Right ventricle myocardium inferior (tissue), 1 donor: ENCODE measurements around the gene NES. TPM values are rescaled to one million over a fixed set of nuclear protein-coding genes. Genes with fewer than 3 reads are reported as not detected.

ENCODE experiments used
- ATAC-seq: fragments of 200-7000 bp; cut with Tn5 transposase; one replicate; pipeline ENCODE4 v1.9.1; 2020; ENCODE audit warnings: mild to moderate bottlenecking, moderate library complexity
- DNase-seq: peaks from one replicate; pipeline ENCODE4 v3.0.0; 2021; ENCODE audit errors: missing footprints
- intact Hi-C: fragments of 100-400 bp; cut with DNase I; formaldehyde crosslinking; loops from one replicate; pipeline ENCODE4 v1.11.0; 2022
- total RNA-seq: library from RNA; stranded (reverse); fragmentation: NEBNext Ultra II Directional; extraction: Animal tissue kit (Norgen Biotek cat#: 25700); gene quantifications from one replicate; pipeline ENCODE4 v1.2.1, GENCODE V29; 2021
- donor health status: DM: no; HTN: yes; CAD: no; lungs with severe emphysema.

NES gene
- total RNA-seq, 1 donor from 2014 or later, result 131 TPM

DNA sequence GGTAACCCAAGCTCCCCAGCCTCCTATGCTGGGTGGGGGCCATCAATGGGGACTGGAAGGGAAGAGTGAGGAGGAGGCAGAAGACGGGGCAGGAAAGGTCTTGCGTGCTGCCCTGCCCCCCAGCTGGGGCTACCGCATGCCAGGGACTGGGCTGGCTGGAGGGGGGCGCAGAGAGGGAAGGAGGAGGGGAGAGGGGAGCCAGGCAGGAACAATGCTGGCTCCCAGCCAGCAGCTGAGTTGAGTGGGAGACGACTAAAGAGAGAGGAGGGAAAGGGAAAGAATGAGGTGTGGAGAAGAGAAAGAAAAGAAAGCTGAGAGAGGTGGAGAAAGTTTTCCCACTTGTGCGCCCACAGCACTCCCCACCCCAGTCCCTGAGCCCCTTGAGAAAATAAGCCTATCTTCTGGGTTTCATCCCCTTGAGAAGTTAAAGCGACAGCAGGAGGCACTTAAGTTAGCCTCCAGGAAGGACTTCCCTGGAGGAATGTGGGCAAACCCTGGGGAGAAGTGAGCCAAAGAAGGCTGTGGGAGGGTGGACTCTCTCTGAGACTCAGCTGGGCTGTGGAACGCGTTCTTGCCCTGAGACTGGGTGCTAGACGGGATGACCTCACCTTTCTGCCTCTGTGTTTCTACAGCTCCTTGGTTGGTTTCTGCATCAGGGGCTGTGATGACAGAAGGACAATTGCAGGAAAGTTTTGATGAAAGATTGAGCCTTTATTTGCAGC is 12.9 kb upstream of the NES start:
- ATAC-seq, result no peak

DNA sequence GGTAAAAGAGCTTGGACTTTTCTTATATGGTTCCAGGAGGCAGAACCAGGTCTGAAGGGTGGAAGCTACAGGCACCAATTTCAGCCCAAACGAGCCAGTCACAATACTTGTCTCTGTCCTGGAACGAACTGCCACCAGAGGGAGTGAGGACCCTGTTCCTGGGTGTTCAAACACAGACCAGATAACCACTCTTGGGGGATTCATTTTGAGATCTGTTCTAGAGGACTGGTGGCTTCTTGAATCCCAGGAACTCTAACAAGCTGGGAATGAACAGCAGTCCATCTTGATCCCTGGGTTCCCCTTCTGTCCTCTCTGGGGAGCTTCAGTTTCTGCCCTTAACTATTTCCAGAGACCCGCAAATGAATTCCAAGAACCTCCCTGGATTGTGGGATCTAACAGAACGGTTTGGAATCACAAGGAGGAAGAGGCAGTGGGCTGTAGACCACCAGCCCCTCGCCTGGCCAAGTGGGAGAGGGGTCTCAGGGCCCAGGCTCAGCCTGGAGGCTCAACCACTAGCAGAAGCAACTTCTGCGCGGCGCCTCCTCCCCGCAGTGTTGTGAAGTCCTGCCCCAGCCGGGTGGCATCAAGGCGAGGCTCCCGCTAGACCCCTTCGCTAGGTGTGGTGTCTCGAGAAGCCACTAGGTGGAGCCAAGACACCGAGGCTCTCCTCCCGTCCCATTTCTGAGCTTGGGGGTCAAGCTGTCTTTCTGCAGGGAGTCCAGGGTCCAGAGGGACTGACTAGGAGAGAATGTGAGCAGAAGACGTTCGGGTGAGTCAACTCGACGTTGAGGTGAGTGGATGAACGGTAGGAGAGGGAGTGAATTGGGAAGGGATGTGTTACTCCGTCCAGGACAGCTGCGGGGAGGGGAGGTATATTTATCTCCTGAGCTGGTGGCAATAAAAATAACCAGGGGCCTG is 12.1 kb upstream of the NES start:
- DNase-seq (peak; percentile 79), ATAC-seq (peak; percentile 87)
- intact Hi-C loops, result loop anchor here (1.0 to 5.0 kb wide), 2 partner anchors 36 to 203 kb away; partner anchors contain the start of gene PEAR1

More for the DNA sequence above, 12.9 kb upstream of the NES start:
- peak; percentile 15 for DNase-seq
- intact Hi-C loops, result loop anchor here (1.0 to 5.0 kb wide), 2 partner anchors 35 to 202 kb away; partner anchors contain the start of gene PEAR1

DNA sequence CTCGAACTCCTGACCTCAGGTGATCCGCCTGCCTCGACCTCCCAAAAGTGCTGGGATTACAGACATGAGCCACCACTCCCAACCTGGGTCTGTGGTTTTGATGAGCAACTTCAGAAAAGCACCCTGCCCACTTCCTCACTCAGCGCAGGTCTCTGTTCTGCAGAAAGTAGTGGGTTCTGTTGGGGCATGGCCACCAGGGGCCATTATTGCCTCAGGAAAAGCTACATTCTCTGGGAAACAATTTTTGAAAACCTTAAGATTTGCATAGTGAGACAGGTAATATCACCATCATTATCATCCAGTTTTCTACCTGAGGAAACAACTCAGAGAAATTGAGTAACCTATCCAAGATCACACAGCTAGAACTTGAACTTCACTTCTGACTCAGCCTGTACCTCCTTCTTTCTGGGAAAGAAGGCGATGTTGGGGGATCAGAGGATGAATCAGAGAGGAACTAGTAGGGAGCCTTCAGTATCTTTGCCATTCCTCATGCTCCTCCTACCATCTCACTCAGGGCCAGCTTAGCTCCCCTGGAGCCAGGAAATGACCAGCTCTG is 7.1 kb upstream of the NES start:
- intact Hi-C loops, result no loop called here
- ATAC-seq, result no peak
- DNase-seq, result no peak

DNA sequence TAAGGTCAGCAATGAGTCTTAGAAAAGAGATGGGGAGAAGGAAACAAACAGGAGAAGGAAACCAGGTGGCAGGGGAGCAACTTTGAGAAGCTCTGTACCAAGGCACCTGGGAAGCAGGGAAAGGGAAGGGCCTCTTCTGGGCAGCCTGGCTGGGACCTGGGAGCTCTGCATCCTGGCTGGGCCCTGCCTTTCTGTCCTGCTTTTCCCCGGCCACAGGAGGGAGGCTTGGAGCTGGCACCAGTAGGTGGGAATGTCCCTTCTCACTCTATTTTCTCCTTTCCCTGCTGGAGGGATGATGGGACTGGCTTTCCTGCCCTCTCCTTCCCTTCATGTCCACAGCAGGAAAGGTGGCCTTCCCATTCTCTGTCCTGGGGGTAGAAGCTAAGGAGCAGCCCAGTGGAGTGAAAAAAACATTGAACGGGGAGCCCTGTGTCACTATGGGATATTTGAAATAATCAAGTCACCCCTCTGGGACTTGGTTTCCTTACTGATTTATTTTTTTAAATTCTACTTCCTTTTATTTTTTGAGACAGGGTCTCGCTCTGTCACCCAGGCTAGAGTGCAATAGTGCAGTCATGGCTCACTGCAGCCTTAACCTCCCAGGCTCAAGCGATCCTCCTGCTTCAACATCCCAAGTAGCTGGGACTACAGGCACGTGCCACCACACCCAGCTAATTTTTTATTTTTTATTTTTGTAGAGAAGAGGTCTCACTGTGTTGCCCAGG is 5.1 kb upstream of the NES start:
- DNase-seq (peak; percentile 9), ATAC-seq (no peak)
- intact Hi-C loops, result no loop called here

DNA sequence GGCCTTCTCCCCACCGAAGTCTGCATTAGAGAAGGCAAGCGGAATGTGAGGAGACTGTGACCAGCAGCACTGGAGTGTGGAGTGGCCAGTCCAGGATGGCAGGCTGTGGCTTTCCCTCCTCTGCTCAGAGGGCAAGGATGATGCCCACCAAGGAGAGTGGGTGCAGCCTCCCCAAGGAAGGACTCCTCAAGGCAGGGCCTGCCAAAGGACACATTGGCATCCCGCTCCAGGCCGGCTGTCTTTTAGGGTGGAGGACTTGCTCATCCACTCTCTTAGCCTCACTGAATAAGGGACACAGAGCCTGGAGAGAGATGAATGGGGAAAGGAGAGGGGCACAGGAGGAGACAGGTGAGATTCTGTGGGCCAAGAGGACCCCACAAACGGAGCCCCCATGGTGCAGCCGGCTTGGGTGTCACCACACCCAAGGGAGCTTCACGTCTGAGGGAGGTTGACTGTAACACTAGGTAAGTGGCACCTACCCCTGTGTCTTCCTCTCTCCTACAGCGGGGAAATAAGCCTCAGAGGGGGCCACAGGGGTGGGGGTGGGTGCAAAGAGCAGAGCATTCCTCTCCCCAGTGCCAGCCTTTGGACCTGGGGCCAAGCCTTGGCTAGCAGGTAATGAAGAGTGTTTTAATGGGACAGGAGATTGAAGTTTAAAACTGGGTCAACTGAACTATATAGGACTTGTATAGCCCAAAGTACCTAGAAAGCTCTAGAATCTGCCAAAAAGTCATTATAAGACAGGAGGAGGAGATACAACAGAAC is 4.2 kb upstream of the NES start:
- intact Hi-C loops, result no loop called here
- ATAC-seq (no peak), DNase-seq (peak; percentile 51)

DNA sequence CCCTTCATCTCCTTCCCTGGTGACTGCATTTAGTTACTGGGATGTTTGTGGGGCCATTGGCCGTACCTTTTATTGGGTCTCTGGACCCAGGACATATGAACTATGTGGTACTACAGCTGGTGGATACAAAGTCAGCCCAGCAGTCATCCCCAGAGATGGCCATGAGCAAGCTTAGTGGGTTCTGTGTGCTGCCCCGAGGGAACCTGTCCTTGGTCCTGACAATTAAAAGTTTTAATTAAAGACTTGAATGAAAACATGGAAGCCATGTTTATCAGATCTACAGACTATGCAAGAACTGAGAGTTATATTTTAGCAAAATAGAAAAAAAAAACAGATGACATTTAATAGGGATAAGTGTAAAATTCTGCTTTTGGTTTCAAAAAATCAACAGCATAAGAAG is 2.8 kb upstream of the NES start:
- DNase-seq, result no peak
- no peak for ATAC-seq
- intact Hi-C loops, result no loop called here

DNA sequence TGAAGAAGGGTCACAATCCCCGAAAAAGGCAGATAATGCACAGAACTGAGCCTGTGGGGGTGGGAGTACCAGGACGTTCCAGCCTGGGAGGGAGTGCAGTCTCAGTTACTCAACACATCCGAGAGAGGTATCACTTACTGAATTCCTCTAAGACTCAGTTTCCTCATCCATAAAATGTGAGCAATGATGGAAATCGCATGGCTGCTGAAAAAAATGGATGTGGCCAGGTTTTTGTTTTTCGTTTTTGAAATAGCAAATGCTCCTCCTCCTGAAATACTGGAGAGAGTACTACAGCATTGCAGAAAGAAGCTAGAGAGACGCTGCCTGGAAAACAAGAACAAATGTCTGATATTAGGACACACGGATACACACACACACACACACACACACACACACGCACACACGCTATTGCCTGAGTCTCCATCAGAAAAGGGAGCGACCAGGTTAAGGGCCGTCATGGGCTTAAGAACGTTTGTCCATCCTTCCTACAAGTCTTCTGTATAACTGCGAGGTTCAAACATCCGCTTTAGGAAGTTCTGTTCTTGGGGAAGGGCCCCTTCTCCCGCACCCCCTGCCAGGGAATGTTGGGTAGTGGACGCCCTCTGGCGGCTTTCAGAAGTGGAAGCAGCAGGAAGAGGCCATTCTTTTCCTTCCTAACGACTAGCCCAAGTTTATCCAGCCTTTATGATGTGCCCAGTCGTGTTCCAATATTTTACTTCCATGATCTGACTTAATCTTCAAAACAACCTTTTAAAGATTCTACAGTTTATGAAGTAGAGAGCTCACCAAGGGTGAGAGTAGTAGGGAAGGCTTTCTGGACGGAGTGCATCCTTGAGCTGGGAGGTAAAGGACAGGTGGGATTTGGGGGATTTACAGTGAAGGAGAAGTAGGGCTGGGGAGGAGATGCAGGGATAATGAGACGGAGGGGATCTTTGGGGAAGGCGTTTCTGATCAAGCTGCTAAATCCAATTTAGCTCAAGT is 699 bp upstream of the NES start:
- ATAC-seq (peak; percentile 74), DNase-seq (peak; percentile 87)
- intact Hi-C loops, result loop anchor here (1.0 to 2.0 kb wide), 2 partner anchors 18 to 51 kb away; no protein-coding TSS in a partner anchor

DNA sequence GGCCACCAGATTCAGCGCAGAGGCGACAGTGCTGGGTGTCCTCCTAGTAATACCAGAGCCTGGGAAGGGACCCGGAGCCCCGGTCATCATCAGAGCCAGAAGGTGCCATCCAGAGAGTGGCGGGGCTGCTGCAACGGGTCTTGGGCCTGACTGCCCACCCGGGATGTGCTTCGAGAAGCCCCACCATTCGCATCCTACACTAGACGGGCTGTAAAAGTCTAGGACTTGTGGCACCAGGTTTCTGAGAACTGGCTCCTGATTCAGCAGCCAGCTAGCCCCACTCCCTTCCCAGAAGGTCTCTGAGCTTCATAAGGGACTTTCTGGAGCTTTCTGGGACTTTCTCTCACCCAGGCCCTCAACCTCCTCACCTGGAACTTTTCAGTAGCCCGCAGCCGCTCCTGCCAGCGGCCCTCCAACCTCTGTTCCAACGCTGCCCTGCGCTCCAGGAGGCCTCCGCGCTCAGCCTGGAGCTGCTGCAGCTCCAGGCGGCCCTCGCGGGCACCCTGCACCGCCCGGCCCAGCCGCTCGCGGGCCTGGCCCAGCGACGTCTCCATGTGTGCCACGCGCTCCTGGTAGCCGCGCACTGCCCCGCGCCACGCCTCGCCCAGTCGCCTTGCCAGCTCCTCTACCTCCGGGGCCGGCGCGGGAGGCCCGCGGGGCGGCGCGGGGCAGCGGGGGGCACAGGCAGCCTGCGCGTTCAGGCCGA is 940 bp downstream of the NES start:
- peak; percentile 69 for DNase-seq
- intact Hi-C loops, result no loop called here
- ATAC-seq, result peak; percentile 18

DNA sequence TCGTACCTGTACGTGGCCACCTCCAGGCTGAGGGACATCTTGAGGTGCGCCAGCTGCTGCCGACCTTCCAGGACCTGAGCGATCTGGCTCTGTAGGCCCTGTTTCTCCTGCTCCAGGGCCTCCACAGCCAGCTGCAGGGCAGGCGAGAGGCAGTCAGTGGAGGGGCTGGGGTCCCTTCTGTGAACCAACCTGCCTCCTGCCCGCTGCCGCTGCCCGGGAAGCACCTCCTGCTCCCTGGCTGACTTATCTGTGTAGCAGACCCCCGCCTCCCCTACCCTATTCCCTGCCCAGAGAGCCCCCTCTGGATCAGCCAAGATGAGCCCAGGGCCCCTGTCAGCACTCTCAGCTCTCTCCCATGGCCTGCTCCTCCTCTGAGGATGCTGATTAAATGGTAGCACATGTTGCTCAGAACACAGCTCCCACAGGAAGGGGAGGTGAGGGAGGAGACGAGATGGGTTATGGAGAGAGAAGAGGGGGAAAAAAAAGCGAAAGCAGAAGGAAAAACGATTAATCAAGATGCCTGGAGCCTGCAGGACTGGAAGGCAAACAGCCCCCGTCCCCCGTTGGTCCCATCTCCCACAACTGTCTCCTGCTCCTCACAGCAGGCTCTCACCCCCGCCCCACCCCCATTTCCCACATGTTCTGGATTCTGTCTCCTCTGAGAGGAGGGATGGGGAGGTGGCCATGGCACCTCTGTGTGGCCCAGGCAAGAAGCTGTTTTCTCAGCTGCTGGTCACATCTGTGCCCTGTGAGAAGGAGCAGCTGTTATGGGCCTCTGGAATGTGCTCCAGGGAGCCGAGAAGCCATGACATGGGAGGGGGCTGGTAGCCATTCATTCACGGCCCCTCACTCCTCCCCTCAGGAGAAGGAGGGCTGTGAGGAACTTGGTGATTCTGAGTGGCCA is 1.7 kb downstream of the NES start:
- intact Hi-C loops, result no loop called here
- peak; percentile 69 for DNase-seq
- ATAC-seq, result no peak

DNA sequence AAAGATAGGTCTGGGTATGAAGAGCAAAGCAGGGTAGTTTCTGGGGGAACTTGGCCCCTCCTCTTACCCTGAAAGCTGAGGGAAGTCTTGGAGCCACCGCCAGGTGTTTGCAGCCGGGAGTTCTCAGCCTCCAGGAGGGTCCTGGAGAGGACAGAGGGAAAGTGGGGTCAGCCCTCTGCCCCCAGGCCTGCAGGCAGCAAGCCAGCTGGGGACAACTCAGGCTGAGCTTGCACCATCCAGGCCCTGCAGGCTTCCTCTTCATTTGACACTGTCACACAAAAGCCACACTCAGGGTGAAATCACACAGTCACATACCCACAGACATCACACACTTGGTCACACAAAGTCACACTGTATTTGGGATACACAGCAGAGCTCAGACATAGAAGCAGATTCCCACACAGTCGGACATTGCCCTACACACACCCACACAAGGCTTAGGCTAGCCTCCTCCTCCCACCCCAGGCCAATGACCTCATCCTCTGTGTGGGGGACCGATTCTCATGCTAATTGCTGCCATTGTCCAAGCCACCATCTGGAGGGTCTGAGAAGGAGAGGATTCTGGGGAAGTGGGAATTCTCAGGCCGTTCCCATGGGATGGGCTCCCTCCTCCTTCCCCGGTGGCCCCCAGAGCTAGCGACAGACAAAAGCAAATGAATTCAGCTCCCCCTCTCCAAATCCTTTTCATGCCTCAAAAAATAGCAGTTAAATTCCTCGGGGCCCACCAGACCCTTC is 3.7 kb downstream of the NES start:
- DNase-seq, result peak; percentile 58
- ATAC-seq, result no peak
- intact Hi-C loops, result no loop called here

DNA sequence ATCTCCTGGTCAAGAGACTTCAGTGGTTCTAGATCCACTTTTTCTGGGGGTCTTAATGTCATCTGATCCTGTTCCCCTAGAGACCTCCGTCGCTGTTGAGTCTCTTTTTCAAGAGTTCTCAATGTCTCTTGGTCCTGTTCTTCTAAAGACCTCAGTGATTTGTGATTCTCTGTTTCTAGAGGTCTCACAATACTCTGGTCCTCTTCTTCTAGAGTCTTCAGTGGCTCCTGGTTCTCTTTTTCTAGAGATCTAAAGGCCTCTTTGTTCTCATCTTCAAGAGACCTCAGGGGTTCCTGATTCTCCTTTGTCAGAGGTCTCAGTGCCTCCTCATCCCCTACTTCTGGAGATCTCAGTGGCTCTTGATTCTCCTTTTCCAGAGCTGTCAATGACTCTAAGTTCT is 5.4 kb downstream of the NES start:
- intact Hi-C loops, result no loop called here
- ATAC-seq, result no peak
- no peak for DNase-seq

DNA sequence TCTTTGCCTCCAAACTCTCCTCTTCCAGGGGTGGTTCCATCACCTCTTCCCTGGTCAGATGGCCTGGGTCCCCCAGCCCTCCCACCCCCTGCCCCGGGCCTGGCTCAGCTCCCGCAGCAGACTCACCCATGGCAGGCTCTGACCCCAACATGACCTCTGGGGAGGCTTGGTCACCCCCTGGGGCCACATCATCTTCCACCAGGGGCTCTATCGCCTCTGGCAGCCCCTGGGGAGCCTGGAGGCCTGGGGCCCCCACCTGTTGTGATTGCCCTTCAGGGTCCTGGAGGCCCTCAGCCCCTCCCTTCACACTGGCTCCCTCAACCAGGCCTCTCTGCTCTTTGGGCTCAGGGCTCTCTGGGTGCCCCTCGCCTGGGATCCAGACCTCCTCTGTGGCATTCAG is 6.4 kb downstream of the NES start:
- no peak for ATAC-seq
- intact Hi-C loops, result no loop called here

DNA sequence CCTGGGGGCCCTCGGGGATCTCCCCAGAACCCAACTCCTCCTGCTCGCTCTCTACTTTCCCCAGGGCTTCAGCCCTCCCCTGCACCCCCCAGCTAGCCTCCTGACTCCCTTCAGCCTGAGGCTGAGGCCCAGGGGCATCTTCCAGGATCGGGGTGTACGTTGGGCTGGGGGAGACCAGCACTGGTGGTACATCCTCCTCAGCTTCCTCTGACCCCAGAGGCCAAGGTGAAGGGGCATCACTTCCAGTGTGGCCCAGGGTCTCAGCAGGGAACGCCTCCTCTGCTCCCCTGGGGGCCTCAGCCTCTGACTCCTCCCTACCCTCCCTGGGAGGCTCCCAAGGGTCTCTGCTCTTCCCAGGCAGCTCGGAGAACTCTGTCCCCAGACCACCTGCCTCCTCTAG is 6.8 kb downstream of the NES start:
- intact Hi-C loops, result no loop called here
- DNase-seq, result peak; percentile 2
- ATAC-seq, result no peak

More for the DNA sequence above, 6.4 kb downstream of the NES start:
- peak; percentile 49 for DNase-seq

DNA sequence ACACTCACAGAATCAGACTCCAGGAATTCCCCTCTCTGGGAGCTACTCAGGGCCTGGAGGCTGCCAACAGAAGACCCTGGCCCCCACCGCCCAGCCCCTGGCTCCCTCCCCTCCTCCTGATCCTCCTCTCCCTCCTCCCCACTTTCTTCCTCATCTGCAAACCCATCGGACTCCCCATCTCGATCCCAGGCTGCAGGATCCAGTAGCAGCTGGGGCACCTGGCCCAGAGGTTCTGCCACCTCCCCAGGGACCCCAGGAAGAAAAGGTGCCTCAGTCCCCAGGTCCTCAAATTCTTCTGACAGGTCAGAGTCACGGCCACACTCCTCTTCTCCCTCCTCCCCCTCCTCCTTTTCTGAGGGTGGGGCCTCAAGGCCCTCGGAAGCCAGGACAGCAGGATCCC is 7.4 kb downstream of the NES start:
- intact Hi-C loops, result loop anchor here (10.0 kb wide), 1 partner anchor 545 kb away; no protein-coding TSS in a partner anchor

More for the DNA sequence above, 7.4 kb downstream of the NES start:
- DNase-seq (no peak), ATAC-seq (no peak)
